ENCODE results near the gene CEP162.
"Not testable (repeated sequence)": the region's sequence is repeated elsewhere in the genome, so short reads cannot be mapped to it uniquely, and the experiment has no call there.

CEP162 gene

GRCh38 chr6:84151669-84152068, 75.8 kb downstream of the CEP162 start:
- no peaks in the 10 kb centered on the region for H3K27me3 ChIP-seq (ENCODE audit: insufficient read depth, low read length)
- H3K79me2 ChIP-seq (ENCODE audit: control insufficient read depth, insufficient read depth, low read length, unreplicated experiment): no peaks in the 10 kb centered on the region
- H3K4me3 ChIP-seq (ENCODE audit: low read depth, low read length): no peak overlapping the region
- no peak overlapping the region for H3K27ac ChIP-seq (ENCODE audit: low read depth, low read length)
- no peaks in the 10 kb centered on the region for H3K4me1 ChIP-seq (ENCODE audit: control insufficient read depth, insufficient read depth, low read length, unreplicated experiment)
- no peak overlapping the region for H2AFZ ChIP-seq (ENCODE audit: low read length, unreplicated experiment)
- H3K36me3 ChIP-seq (ENCODE audit: insufficient read depth, low read length): 0 out of 2 replicates have a peak, but pooled peaks cover 4% of the 10 kb centered on the region

GRCh38 chr6:84150705-84151104, 76.7 kb downstream of the CEP162 start:
- Histone ChIP-seq H3K4me1 (ENCODE audit: control insufficient read depth, insufficient read depth, low read length, unreplicated experiment) (no peaks in the 10 kb centered on the region), H2AFZ (ENCODE audit: low read length, unreplicated experiment) (no peak overlapping the region), H3K27me3 (ENCODE audit: insufficient read depth, low read length) (no peaks in the 10 kb centered on the region), H3K4me3 (ENCODE audit: low read depth, low read length) (no peak overlapping the region), H3K79me2 (ENCODE audit: control insufficient read depth, insufficient read depth, low read length, unreplicated experiment) (no peaks in the 10 kb centered on the region), H3K36me3 (ENCODE audit: insufficient read depth, low read length) (0 out of 2 replicates have a peak, but pooled peaks cover 4% of the 10 kb centered on the region), H3K27ac (ENCODE audit: low read depth, low read length) (peak overlapping the region; percentile 36; the same call in 1 of the 2 replicates)

- H3K27ac ChIP-seq (ENCODE audit: low read depth, low read length): no peak overlapping the region
- no peak overlapping the region for H2AFZ ChIP-seq (ENCODE audit: low read length, unreplicated experiment)
- no peaks in the 10 kb centered on the region for H3K27me3 ChIP-seq (ENCODE audit: insufficient read depth, low read length)
- H3K4me1 ChIP-seq (ENCODE audit: control insufficient read depth, insufficient read depth, low read length, unreplicated experiment): no peaks in the 10 kb centered on the region
- H3K4me3 ChIP-seq (ENCODE audit: low read depth, low read length): no peak overlapping the region
- H3K79me2 ChIP-seq (ENCODE audit: control insufficient read depth, insufficient read depth, low read length, unreplicated experiment): no peaks in the 10 kb centered on the region
- 0 out of 2 replicates have a peak, but pooled peaks cover 2% of the 10 kb centered on the region for H3K36me3 ChIP-seq (ENCODE audit: insufficient read depth, low read length)
Measured at GRCh38 chr6:84141521-84141920, 85.9 kb downstream of the CEP162 start.

GRCh38 chr6:84139311-84139710, 88.1 kb downstream of the CEP162 start:
- no peak overlapping the region for H3K4me3 ChIP-seq (ENCODE audit: low read depth, low read length)
- H3K4me1 ChIP-seq (ENCODE audit: control insufficient read depth, insufficient read depth, low read length, unreplicated experiment): no peaks in the 10 kb centered on the region
- no peak overlapping the region for H3K27ac ChIP-seq (ENCODE audit: low read depth, low read length)
- H3K79me2 ChIP-seq (ENCODE audit: control insufficient read depth, insufficient read depth, low read length, unreplicated experiment): no peaks in the 10 kb centered on the region
- H3K27me3 ChIP-seq (ENCODE audit: insufficient read depth, low read length): no peaks in the 10 kb centered on the region
- 0 out of 2 replicates have a peak, but pooled peaks cover under 1% of the 10 kb centered on the region for H3K36me3 ChIP-seq (ENCODE audit: insufficient read depth, low read length)
- no peak overlapping the region for H2AFZ ChIP-seq (ENCODE audit: low read length, unreplicated experiment)

GRCh38 chr6:84137989-84138575, 89.4 kb downstream of the CEP162 start:
- H3K4me1 ChIP-seq (ENCODE audit: control insufficient read depth, insufficient read depth, low read length, unreplicated experiment): no peaks in the 10 kb centered on the region
- H2AFZ ChIP-seq (ENCODE audit: low read length, unreplicated experiment): no peak overlapping the region
- no peak overlapping the region for H3K4me3 ChIP-seq (ENCODE audit: low read depth, low read length)
- no peaks in the 10 kb centered on the region for H3K27me3 ChIP-seq (ENCODE audit: insufficient read depth, low read length)
- no peaks in the 10 kb centered on the region for H3K79me2 ChIP-seq (ENCODE audit: control insufficient read depth, insufficient read depth, low read length, unreplicated experiment)
- no peak overlapping the region for H3K27ac ChIP-seq (ENCODE audit: low read depth, low read length)
- H3K36me3 ChIP-seq (ENCODE audit: insufficient read depth, low read length): no peaks in the 10 kb centered on the region

GRCh38 chr6:84137051-84137375, 90.4 kb downstream of the CEP162 start:
- H3K27ac ChIP-seq (ENCODE audit: low read depth, low read length): no peak overlapping the region
- no peaks in the 10 kb centered on the region for H3K79me2 ChIP-seq (ENCODE audit: control insufficient read depth, insufficient read depth, low read length, unreplicated experiment)
- H3K36me3 ChIP-seq (ENCODE audit: insufficient read depth, low read length): no peaks in the 10 kb centered on the region
- no peak overlapping the region for H3K4me3 ChIP-seq (ENCODE audit: low read depth, low read length)
- no peaks in the 10 kb centered on the region for H3K4me1 ChIP-seq (ENCODE audit: control insufficient read depth, insufficient read depth, low read length, unreplicated experiment)
- H2AFZ ChIP-seq (ENCODE audit: low read length, unreplicated experiment): no peak overlapping the region
- no peaks in the 10 kb centered on the region for H3K27me3 ChIP-seq (ENCODE audit: insufficient read depth, low read length)

- Histone ChIP-seq H3K79me2 (ENCODE audit: control insufficient read depth, insufficient read depth, low read length, unreplicated experiment) (no peaks in the 10 kb centered on the region), H3K4me3 (ENCODE audit: low read depth, low read length) (no peak overlapping the region), H2AFZ (ENCODE audit: low read length, unreplicated experiment) (no peak overlapping the region), H3K27me3 (ENCODE audit: insufficient read depth, low read length) (no peaks in the 10 kb centered on the region), H3K4me1 (ENCODE audit: control insufficient read depth, insufficient read depth, low read length, unreplicated experiment) (no peaks in the 10 kb centered on the region), H3K27ac (ENCODE audit: low read depth, low read length) (no peak overlapping the region), H3K36me3 (ENCODE audit: insufficient read depth, low read length) (no peaks in the 10 kb centered on the region)
Measured at GRCh38 chr6:84136364-84137050, 90.9 kb downstream of the CEP162 start.

GRCh38 chr6:84135291-84135690, 92.2 kb downstream of the CEP162 start:
- Histone ChIP-seq H3K36me3 (ENCODE audit: insufficient read depth, low read length) (no peaks in the 10 kb centered on the region), H3K79me2 (ENCODE audit: control insufficient read depth, insufficient read depth, low read length, unreplicated experiment) (no peaks in the 10 kb centered on the region), H3K4me3 (ENCODE audit: low read depth, low read length) (no peak overlapping the region), H3K27me3 (ENCODE audit: insufficient read depth, low read length) (no peaks in the 10 kb centered on the region), H2AFZ (ENCODE audit: low read length, unreplicated experiment) (no peak overlapping the region), H3K4me1 (ENCODE audit: control insufficient read depth, insufficient read depth, low read length, unreplicated experiment) (no peaks in the 10 kb centered on the region), H3K27ac (ENCODE audit: low read depth, low read length) (no peak overlapping the region)

- not testable (repeated sequence) for H3K4me1 ChIP-seq (ENCODE audit: control insufficient read depth, insufficient read depth, low read length, unreplicated experiment); H3K79me2 ChIP-seq (ENCODE audit: control insufficient read depth, insufficient read depth, low read length, unreplicated experiment); H3K36me3 ChIP-seq (ENCODE audit: insufficient read depth, low read length); H3K4me3 ChIP-seq (ENCODE audit: low read depth, low read length); H3K27me3 ChIP-seq (ENCODE audit: insufficient read depth, low read length); H2AFZ ChIP-seq (ENCODE audit: low read length, unreplicated experiment); H3K27ac ChIP-seq (ENCODE audit: low read depth, low read length)
Measured at GRCh38 chr6:84133385-84133784, 94.1 kb downstream of the CEP162 start.

- not testable (repeated sequence) for H3K27ac ChIP-seq (ENCODE audit: low read depth, low read length); H2AFZ ChIP-seq (ENCODE audit: low read length, unreplicated experiment); H3K27me3 ChIP-seq (ENCODE audit: insufficient read depth, low read length); H3K79me2 ChIP-seq (ENCODE audit: control insufficient read depth, insufficient read depth, low read length, unreplicated experiment); H3K4me3 ChIP-seq (ENCODE audit: low read depth, low read length); H3K36me3 ChIP-seq (ENCODE audit: insufficient read depth, low read length); H3K4me1 ChIP-seq (ENCODE audit: control insufficient read depth, insufficient read depth, low read length, unreplicated experiment)
Measured at GRCh38 chr6:84129588-84129987, 97.9 kb downstream of the CEP162 start.

- H3K4me1 ChIP-seq (ENCODE audit: control insufficient read depth, insufficient read depth, low read length, unreplicated experiment): no peaks in the 10 kb centered on the region
- no peak overlapping the region for H3K4me3 ChIP-seq (ENCODE audit: low read depth, low read length)
- no peaks in the 10 kb centered on the region for H3K79me2 ChIP-seq (ENCODE audit: control insufficient read depth, insufficient read depth, low read length, unreplicated experiment)
- H3K27me3 ChIP-seq (ENCODE audit: insufficient read depth, low read length): no peaks in the 10 kb centered on the region
- no peak overlapping the region for H2AFZ ChIP-seq (ENCODE audit: low read length, unreplicated experiment)
- H3K36me3 ChIP-seq (ENCODE audit: insufficient read depth, low read length): no peaks in the 10 kb centered on the region
- H3K27ac ChIP-seq (ENCODE audit: low read depth, low read length): no peak overlapping the region
Measured at GRCh38 chr6:84123186-84123585, 104.3 kb downstream of the CEP162 start.

All from ACC112 (cell line).